HG02852 (cell line): ENCODE measurements around the gene SEC24D.

Experiments
- ATAC-seq: cut with Tn5 transposase; IDR thresholded peaks from one replicate; pipeline ENCODE4 v1.9.1; 2021; ENCODE audit warnings: mild to moderate bottlenecking, moderate library complexity; ENCODE audit not compliant: unreplicated experiment

The SEC24D gene

GRCh38 chr4:118846979-118847378 is 11.1 kb upstream of the SEC24D start:
- no peak for ATAC-seq

GRCh38 chr4:118845552-118846050 is 9.7 kb upstream of the SEC24D start:
- no peak for ATAC-seq

GRCh38 chr4:118843237-118843636 is 7.3 kb upstream of the SEC24D start:
- no peak for ATAC-seq

GRCh38 chr4:118842055-118842454 is 6.1 kb upstream of the SEC24D start:
- ATAC-seq: no peak

- no peak for ATAC-seq
Observed at GRCh38 chr4:118839221-118839927, 3.4 kb upstream of the SEC24D start.

GRCh38 chr4:118837121-118837507 is 1.2 kb upstream of the SEC24D start:
- ATAC-seq: no peak

GRCh38 chr4:118836301-118837120 is 585 bp upstream of the SEC24D start:
- ATAC-seq: peak; percentile 40

GRCh38 chr4:118834960-118835569 is 861 bp downstream of the SEC24D start:
- ATAC-seq: peak; percentile 60

- ATAC-seq: no peak
Observed at GRCh38 chr4:118834070-118834469, 1.9 kb downstream of the SEC24D start.

- no peak for ATAC-seq
Observed at GRCh38 chr4:118833192-118833820, 2.6 kb downstream of the SEC24D start.

- no peak for ATAC-seq
Observed at GRCh38 chr4:118829107-118829506, 6.8 kb downstream of the SEC24D start.

- ATAC-seq: no peak
Observed at GRCh38 chr4:118826723-118827444, 9.0 kb downstream of the SEC24D start.

GRCh38 chr4:118825799-118826198 is 10.1 kb downstream of the SEC24D start:
- ATAC-seq: peak; percentile 81

- no peak for ATAC-seq
Observed at GRCh38 chr4:118824141-118824540, 11.8 kb downstream of the SEC24D start.

- no peak for ATAC-seq
Observed at GRCh38 chr4:118823471-118823870, 12.5 kb downstream of the SEC24D start.

- ATAC-seq: no peak
Observed at GRCh38 chr4:118821590-118822293, 14.2 kb downstream of the SEC24D start.

- ATAC-seq: no peak
Observed at GRCh38 chr4:118817178-118817930, 18.6 kb downstream of the SEC24D start.

GRCh38 chr4:118816538-118817177 is 19.3 kb downstream of the SEC24D start:
- no peak for ATAC-seq

GRCh38 chr4:118814891-118815290 is 21.0 kb downstream of the SEC24D start:
- ATAC-seq: no peak
